ENCODE measurements around the gene HCAR2.
"Not testable (repeated sequence)": the region's sequence is repeated elsewhere in the genome, so short reads cannot be mapped to it uniquely, and the experiment has no call there.

Gene HCAR2

GRCh38 chr12:122702890-122703611 is at the start of gene HCAR2:
TSS of gene HCAR2 (minus strand) at chr12:122703357. CDS start at chr12:122703283, 74 bp downstream.
- DNase-seq; H3K4me1 Mint-ChIP-seq (ENCODE audit: low read depth); H3K27me3 Mint-ChIP-seq; H3K9me3 Mint-ChIP-seq; H3K27ac Mint-ChIP-seq; H3K4me3 Mint-ChIP-seq; H3K36me3 Mint-ChIP-seq (ENCODE audit: low read depth): not testable (repeated sequence)

GRCh38 chr12:122752464-122753318 is 49.5 kb upstream of the HCAR2 start, which contains the start of gene DENR:
TSS of gene DENR (plus strand) at chr12:122752824. CDS start at chr12:122753702, 878 bp downstream.
- no peaks in the 10 kb centered on the region for H3K27me3 Mint-ChIP-seq
- peak; percentile 100 for DNase-seq
- H3K4me3 Mint-ChIP-seq = peak within 1 kb of the TSS; percentile 93
- peak within 1 kb of the TSS; percentile 98 for H3K27ac Mint-ChIP-seq
- peaks cover 48% of the 10 kb centered on the region for H3K4me1 Mint-ChIP-seq (ENCODE audit: low read depth)
- no peaks in the 10 kb centered on the region for H3K9me3 Mint-ChIP-seq
- peaks cover 50% of the 10 kb centered on the region for H3K36me3 Mint-ChIP-seq (ENCODE audit: low read depth)

GRCh38 chr12:122750781-122751515 is 47.8 kb upstream of the HCAR2 start:
- Mint-ChIP-seq H3K4me3 (peak overlapping the region; percentile 93), H3K4me1 (ENCODE audit: low read depth) (peaks cover 38% of the 10 kb centered on the region), H3K36me3 (ENCODE audit: low read depth) (peaks cover 33% of the 10 kb centered on the region), H3K27ac (peak overlapping the region; percentile 85)
- peak; percentile 25 for DNase-seq
- H3K9me3 Mint-ChIP-seq, H3K27me3 Mint-ChIP-seq: not testable (repeated sequence)

- Mint-ChIP-seq H3K27me3 (no peaks in the 10 kb centered on the region), H3K4me1 (ENCODE audit: low read depth) (peaks cover 30% of the 10 kb centered on the region), H3K4me3 (no peak overlapping the region), H3K9me3 (no peaks in the 10 kb centered on the region), H3K36me3 (ENCODE audit: low read depth) (peaks cover 22% of the 10 kb centered on the region), H3K27ac (no peak overlapping the region)
- DNase-seq = peak; percentile 16
These were observed 46.6 kb upstream of the HCAR2 start for GRCh38 chr12:122749569-122750332.

GRCh38 chr12:122747224-122748135 is 44.3 kb upstream of the HCAR2 start:
- Mint-ChIP-seq H3K9me3 (no peaks in the 10 kb centered on the region), H3K36me3 (ENCODE audit: low read depth) (no peaks in the 10 kb centered on the region), H3K27me3 (no peaks in the 10 kb centered on the region), H3K4me3 (no peak overlapping the region), H3K4me1 (ENCODE audit: low read depth) (peaks cover 15% of the 10 kb centered on the region), H3K27ac (no peak overlapping the region)
- DNase-seq = peak; percentile 17

- no peak overlapping the region for H3K4me3 Mint-ChIP-seq
- peaks cover 4% of the 10 kb centered on the region for H3K4me1 Mint-ChIP-seq (ENCODE audit: low read depth)
- no peaks in the 10 kb centered on the region for H3K27me3 Mint-ChIP-seq
- no peaks in the 10 kb centered on the region for H3K9me3 Mint-ChIP-seq
- no peaks in the 10 kb centered on the region for H3K36me3 Mint-ChIP-seq (ENCODE audit: low read depth)
- peak; percentile 5 for DNase-seq
- H3K27ac Mint-ChIP-seq = no peak overlapping the region
These were observed 40.9 kb upstream of the HCAR2 start for GRCh38 chr12:122743895-122744525.

- H3K27me3 Mint-ChIP-seq = no peaks in the 10 kb centered on the region
- peaks cover 9% of the 10 kb centered on the region for H3K4me1 Mint-ChIP-seq (ENCODE audit: low read depth)
- H3K36me3 Mint-ChIP-seq (ENCODE audit: low read depth) = no peaks in the 10 kb centered on the region
- no peaks in the 10 kb centered on the region for H3K9me3 Mint-ChIP-seq
- peak; percentile 6 for DNase-seq
- H3K4me3 Mint-ChIP-seq = no peak overlapping the region
- H3K27ac Mint-ChIP-seq = no peak overlapping the region
These were observed 37.2 kb upstream of the HCAR2 start for GRCh38 chr12:122740351-122740750.

GRCh38 chr12:122738571-122738970 is 35.4 kb upstream of the HCAR2 start:
- no peaks in the 10 kb centered on the region for H3K27me3 Mint-ChIP-seq
- no peak overlapping the region for H3K4me3 Mint-ChIP-seq
- no peak overlapping the region for H3K27ac Mint-ChIP-seq
- no peaks in the 10 kb centered on the region for H3K9me3 Mint-ChIP-seq
- no peaks in the 10 kb centered on the region for H3K36me3 Mint-ChIP-seq (ENCODE audit: low read depth)
- peaks cover 16% of the 10 kb centered on the region for H3K4me1 Mint-ChIP-seq (ENCODE audit: low read depth)
- no peak for DNase-seq

GRCh38 chr12:122732611-122733010 is 29.5 kb upstream of the HCAR2 start:
- Mint-ChIP-seq H3K27me3 (peaks cover 4% of the 10 kb centered on the region), H3K9me3 (no peaks in the 10 kb centered on the region), H3K4me1 (ENCODE audit: low read depth) (peaks cover 67% of the 10 kb centered on the region), H3K36me3 (ENCODE audit: low read depth) (no peaks in the 10 kb centered on the region), H3K27ac (peak overlapping the region; percentile 90), H3K4me3 (no peak overlapping the region)
- DNase-seq = peak; percentile 26

GRCh38 chr12:122732170-122732569 is 29.0 kb upstream of the HCAR2 start:
- Mint-ChIP-seq H3K4me1 (ENCODE audit: low read depth) (peaks cover 70% of the 10 kb centered on the region), H3K27me3 (peaks cover 4% of the 10 kb centered on the region), H3K36me3 (ENCODE audit: low read depth) (no peaks in the 10 kb centered on the region), H3K4me3 (no peak overlapping the region), H3K27ac (peak overlapping the region; percentile 90), H3K9me3 (no peaks in the 10 kb centered on the region)
- DNase-seq = peak; percentile 46

- Mint-ChIP-seq H3K27ac (peak within 1 kb of the TSS; percentile 90), H3K4me1 (ENCODE audit: low read depth) (peaks cover 80% of the 10 kb centered on the region), H3K9me3 (no peaks in the 10 kb centered on the region), H3K4me3 (peak within 1 kb of the TSS; percentile 66), H3K27me3 (peaks cover 4% of the 10 kb centered on the region), H3K36me3 (ENCODE audit: low read depth) (no peaks in the 10 kb centered on the region)
- peak; percentile 62 for DNase-seq
These were observed 27.3 kb upstream of the HCAR2 start, which contains the start of gene HCAR1 for GRCh38 chr12:122730215-122731014. TSS of gene HCAR1 (minus strand) at chr12:122730844. CDS start at chr12:122730339, 505 bp downstream.

GRCh38 chr12:122729583-122730214 is 26.5 kb upstream of the HCAR2 start:
- Mint-ChIP-seq H3K9me3 (no peaks in the 10 kb centered on the region), H3K27me3 (peaks cover 4% of the 10 kb centered on the region), H3K4me1 (ENCODE audit: low read depth) (peaks cover 86% of the 10 kb centered on the region), H3K4me3 (peak overlapping the region; percentile 66), H3K36me3 (ENCODE audit: low read depth) (no peaks in the 10 kb centered on the region), H3K27ac (peak overlapping the region; percentile 60)
- DNase-seq = peak; percentile 25
